Measurements from ENCODE around the gene SRPK2. TPM values are rescaled to one million over a fixed set of nuclear protein-coding genes. Genes with fewer than 3 reads are reported as not detected.
"Not testable (repeated sequence)": the region's sequence is repeated elsewhere in the genome, so short reads cannot be mapped to it uniquely, and the experiment has no call there.

The SRPK2 gene
- total RNA-seq, 2 donors from 2014 or later = 60.3 to 76.2 TPM

DNA sequence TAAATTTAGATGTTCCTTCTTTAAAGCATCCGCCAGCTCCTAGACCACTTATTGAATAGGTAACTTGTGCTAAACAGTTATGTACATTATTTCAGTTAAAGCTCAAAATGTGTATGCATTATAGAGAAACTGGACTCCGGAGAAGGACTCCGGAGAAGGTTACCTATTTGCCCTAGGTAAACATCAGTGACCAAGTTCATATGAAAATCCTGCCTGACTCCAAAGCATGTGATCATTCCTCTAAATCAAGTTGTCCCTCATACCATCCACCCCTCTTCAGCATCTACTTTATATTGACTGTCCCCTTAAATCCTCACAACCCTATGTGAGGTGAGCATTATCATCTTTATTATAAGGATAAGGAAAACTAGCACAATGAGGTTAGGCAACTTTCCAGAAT, 147.5 kb downstream of the SRPK2 start:
- Histone ChIP-seq H3K9ac (ENCODE audit: extremely low read depth, low read length, poor library complexity, severe bottlenecking) (no peak overlapping the region), H3K4me3 (ENCODE audit: low read length) (no peak overlapping the region), H3K9me3 (ENCODE audit: control insufficient read depth, low read length) (no peaks in the 10 kb centered on the region), H3K27me3 (ENCODE audit: control insufficient read depth, insufficient read depth, low read length, poor library complexity, severe bottlenecking) (peaks cover 54% of the 10 kb centered on the region), H3K36me3 (ENCODE audit: control insufficient read depth, insufficient read depth, low read length) (no peaks in the 10 kb centered on the region), H3K4me1 (ENCODE audit: control insufficient read depth, insufficient read depth, low read length) (peaks cover 3% of the 10 kb centered on the region), H3K27ac (ENCODE audit: low read depth, low read length) (no peak overlapping the region)
- Mint-ChIP-seq H3K27me3 (ENCODE audit: insufficient read depth) (peaks cover 25% of the 10 kb centered on the region), H3K9me3 (no peaks in the 10 kb centered on the region), H3K4me1 (peaks cover 9% of the 10 kb centered on the region), H3K36me3 (ENCODE audit: low read depth) (peaks cover 4% of the 10 kb centered on the region), H3K27ac (no peak overlapping the region), H3K4me3 (no peak overlapping the region)
- 90 to 91% methylated on average over 2 to 3 of the region's 3 CpGs for WGBS, 2 experiments (ENCODE audit: insufficient coverage in 1 of 2, insufficient read length in 1 of 2)
- TF ChIP-seq, protein P1, sequence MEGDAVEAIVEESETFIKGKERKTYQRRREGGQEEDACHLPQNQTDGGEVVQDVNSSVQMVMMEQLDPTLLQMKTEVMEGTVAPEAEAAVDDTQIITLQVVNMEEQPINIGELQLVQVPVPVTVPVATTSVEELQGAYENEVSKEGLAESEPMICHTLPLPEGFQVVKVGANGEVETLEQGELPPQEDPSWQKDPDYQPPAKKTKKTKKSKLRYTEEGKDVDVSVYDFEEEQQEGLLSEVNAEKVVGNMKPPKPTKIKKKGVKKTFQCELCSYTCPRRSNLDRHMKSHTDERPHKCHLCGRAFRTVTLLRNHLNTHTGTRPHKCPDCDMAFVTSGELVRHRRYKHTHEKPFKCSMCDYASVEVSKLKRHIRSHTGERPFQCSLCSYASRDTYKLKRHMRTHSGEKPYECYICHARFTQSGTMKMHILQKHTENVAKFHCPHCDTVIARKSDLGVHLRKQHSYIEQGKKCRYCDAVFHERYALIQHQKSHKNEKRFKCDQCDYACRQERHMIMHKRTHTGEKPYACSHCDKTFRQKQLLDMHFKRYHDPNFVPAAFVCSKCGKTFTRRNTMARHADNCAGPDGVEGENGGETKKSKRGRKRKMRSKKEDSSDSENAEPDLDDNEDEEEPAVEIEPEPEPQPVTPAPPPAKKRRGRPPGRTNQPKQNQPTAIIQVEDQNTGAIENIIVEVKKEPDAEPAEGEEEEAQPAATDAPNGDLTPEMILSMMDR (conservative IDR thresholded peaks at IDR 0.05) = no peak
- DNase-seq = no peak

DNA sequence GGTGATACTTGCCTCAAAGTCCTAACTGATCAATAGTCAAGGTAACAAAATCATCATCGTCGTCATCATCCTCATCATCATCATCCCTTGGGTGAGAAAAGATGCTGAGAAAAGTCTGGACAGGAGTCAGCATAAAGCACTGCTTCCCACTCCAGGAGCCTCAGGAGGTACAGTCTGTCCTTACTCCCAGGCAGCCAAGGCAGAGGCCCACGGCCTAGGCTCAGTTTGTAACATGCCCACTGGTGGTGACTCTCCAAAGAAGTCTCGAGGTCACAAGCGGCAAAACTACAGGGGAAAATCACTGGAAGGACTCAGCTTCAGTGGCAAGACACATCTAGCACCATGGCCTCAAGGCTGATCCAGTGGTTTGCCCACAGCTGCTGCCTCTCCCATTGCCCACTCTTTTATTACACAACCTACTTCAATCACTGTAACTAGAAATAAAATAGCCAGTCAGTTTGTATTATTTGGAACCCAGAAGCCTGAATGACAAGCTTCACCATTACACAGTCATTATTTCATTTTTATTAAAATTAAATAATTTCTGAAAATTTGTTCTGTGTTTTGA, 150.4 kb downstream of the SRPK2 start:
- Histone ChIP-seq H3K9ac (ENCODE audit: extremely low read depth, low read length, poor library complexity, severe bottlenecking) (no peak overlapping the region), H3K27ac (ENCODE audit: low read depth, low read length) (no peak overlapping the region), H3K27me3 (ENCODE audit: control insufficient read depth, insufficient read depth, low read length, poor library complexity, severe bottlenecking) (peaks cover 35% of the 10 kb centered on the region), H3K36me3 (ENCODE audit: control insufficient read depth, insufficient read depth, low read length) (no peaks in the 10 kb centered on the region), H3K9me3 (ENCODE audit: control insufficient read depth, low read length) (no peaks in the 10 kb centered on the region), H3K4me3 (ENCODE audit: low read length) (no peak overlapping the region), H3K4me1 (ENCODE audit: control insufficient read depth, insufficient read depth, low read length) (peaks cover 3% of the 10 kb centered on the region)
- TF ChIP-seq, protein P1 (conservative IDR thresholded peaks at IDR 0.05) = no peak
- H3K4me1 Mint-ChIP-seq = peaks cover 13% of the 10 kb centered on the region
- 74 to 100% methylated on average over 3 to 5 of the region's 5 CpGs for WGBS, 2 experiments (ENCODE audit: insufficient coverage in 1 of 2, insufficient read length in 1 of 2)
- DNase-seq = no peak
- H3K27ac Mint-ChIP-seq = no peak overlapping the region
- no peaks in the 10 kb centered on the region for H3K9me3 Mint-ChIP-seq
- H3K36me3 Mint-ChIP-seq (ENCODE audit: low read depth) = peaks cover 4% of the 10 kb centered on the region
- peaks cover 25% of the 10 kb centered on the region for H3K27me3 Mint-ChIP-seq (ENCODE audit: insufficient read depth)
- no peak overlapping the region for H3K4me3 Mint-ChIP-seq

DNA sequence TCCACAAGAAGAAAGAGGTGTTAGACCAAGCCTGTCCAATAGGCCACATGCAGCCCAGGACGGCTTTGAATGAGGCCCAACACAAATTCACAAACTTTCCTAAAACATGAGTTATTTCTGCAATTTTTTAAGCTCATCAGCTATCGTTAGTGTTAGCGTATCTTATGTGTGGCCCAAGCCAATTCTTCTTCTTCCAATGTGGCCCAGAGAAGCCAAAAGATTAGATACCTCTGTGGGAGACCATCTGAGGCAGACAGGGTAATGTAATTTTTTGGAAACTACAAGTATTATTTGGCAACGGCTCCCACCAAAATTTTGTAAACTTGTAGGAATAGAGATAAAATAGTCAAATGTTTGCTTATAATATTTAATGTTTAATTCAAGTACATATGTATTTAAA, 153.8 kb downstream of the SRPK2 start:
- H3K36me3 Mint-ChIP-seq (ENCODE audit: low read depth) = no peaks in the 10 kb centered on the region
- peaks cover 6% of the 10 kb centered on the region for H3K27me3 ChIP-seq (ENCODE audit: control insufficient read depth, insufficient read depth, low read length, poor library complexity, severe bottlenecking)

DNA sequence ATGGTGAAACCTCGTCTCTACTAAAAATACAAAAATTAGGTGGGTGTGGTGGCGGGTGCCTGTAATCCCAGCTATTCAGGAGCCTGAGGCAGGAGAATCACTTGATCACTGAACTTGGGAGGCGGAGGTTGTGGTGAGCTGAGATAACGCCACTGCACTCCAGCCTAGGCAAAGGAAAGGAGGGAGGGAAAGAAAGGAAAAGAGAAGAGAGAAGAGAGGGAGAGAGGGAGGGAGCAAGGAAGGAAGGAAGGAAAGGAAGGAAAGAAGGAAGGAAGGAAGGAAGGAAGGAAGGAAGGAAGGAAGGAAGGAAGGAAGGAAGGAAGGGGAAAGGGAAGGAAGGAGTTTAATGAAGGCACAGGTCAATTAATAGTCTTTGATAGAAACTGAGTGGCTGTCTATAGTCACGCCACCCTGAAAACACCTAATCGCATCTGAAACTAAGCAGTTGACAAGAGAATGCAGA, 155.9 kb downstream of the SRPK2 start:
- not testable (repeated sequence) for H3K4me3 ChIP-seq (ENCODE audit: low read length); H3K4me1 ChIP-seq (ENCODE audit: control insufficient read depth, insufficient read depth, low read length); H3K27me3 ChIP-seq (ENCODE audit: control insufficient read depth, insufficient read depth, low read length, poor library complexity, severe bottlenecking); H3K9ac ChIP-seq (ENCODE audit: extremely low read depth, low read length, poor library complexity, severe bottlenecking); DNase-seq; H3K9me3 ChIP-seq (ENCODE audit: control insufficient read depth, low read length); H3K36me3 ChIP-seq (ENCODE audit: control insufficient read depth, insufficient read depth, low read length); H3K27me3 Mint-ChIP-seq (ENCODE audit: insufficient read depth); H3K27ac ChIP-seq (ENCODE audit: low read depth, low read length); H3K4me3 Mint-ChIP-seq; H3K9me3 Mint-ChIP-seq; H3K27ac Mint-ChIP-seq; H3K36me3 Mint-ChIP-seq (ENCODE audit: low read depth)
- peaks cover 14% of the 10 kb centered on the region for H3K4me1 Mint-ChIP-seq
- 91 to 98% methylated on average over 5 to 6 of the region's 6 CpGs for WGBS, 2 experiments (ENCODE audit: insufficient coverage in 1 of 2, insufficient read length in 1 of 2)

More for the DNA sequence above, 153.8 kb downstream of the SRPK2 start:
- Histone ChIP-seq H3K9ac (ENCODE audit: extremely low read depth, low read length, poor library complexity, severe bottlenecking) (no peak overlapping the region), H3K36me3 (ENCODE audit: control insufficient read depth, insufficient read depth, low read length) (no peaks in the 10 kb centered on the region), H3K4me3 (ENCODE audit: low read length) (no peak overlapping the region), H3K9me3 (ENCODE audit: control insufficient read depth, low read length) (no peaks in the 10 kb centered on the region), H3K4me1 (ENCODE audit: control insufficient read depth, insufficient read depth, low read length) (peaks cover 3% of the 10 kb centered on the region), H3K27ac (ENCODE audit: low read depth, low read length) (no peak overlapping the region)
- H3K27me3 Mint-ChIP-seq (ENCODE audit: insufficient read depth) = no peaks in the 10 kb centered on the region
- peaks cover 13% of the 10 kb centered on the region for H3K4me1 Mint-ChIP-seq
- H3K27ac Mint-ChIP-seq = no peak overlapping the region
- DNase-seq = no peak
- H3K9me3 Mint-ChIP-seq = no peaks in the 10 kb centered on the region
- WGBS, 2 experiments (ENCODE audit: insufficient coverage in 1 of 2, insufficient read length in 1 of 2) = 90 to 93% methylated on average over 3 to 4 of the region's 4 CpGs
- TF ChIP-seq, protein P1 (conservative IDR thresholded peaks at IDR 0.05) = no peak
- H3K4me3 Mint-ChIP-seq = no peak overlapping the region
